ENCODE measurements around the gene BOD1L2. TPM values are rescaled to one million over a fixed set of nuclear protein-coding genes. Genes with fewer than 3 reads are reported as not detected.

The BOD1L2 gene
- total and polyA plus RNA-seq, 2 of the 13 experiments (the other 11 are each of a cell fraction or from before 2014, with no cell fraction given) = not detected

GRCh38 chr18:57116598-57117132 is 30.2 kb upstream of the BOD1L2 start (continued):
- TF ChIP-seq ZFP82 (CRISPR knock-in tag; IDR thresholded peaks at IDR 0.05; ENCODE audit: borderline replicate concordance) = no peak

DNA sequence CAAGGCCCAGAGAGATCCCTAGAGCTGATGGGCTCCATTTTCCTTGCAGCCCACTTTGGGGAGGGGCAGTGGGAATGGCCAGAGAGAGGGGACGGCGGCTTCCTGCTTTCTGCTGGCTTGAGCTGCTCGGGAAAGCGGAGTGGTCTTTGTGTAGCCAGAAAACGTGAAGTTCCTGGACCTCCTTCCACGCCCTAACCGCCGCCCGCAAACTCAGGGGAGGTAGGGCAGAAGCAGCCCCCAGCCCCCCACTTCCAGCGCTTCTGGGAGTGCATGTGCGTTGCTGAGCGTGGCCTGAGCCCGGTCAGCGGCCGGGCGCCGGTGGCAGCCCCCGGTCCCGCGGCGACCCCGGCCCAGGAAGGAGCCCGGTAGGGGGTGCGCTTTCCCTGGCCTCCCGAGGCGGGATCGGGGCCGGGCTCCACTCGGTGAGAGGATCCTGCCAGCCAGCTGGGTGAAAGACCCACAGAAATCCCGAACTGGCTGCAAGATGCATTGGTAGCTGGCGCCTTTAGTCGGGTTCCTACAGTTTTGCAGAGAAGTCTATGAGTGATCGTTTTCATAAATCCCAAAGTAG is 25.3 kb upstream of the BOD1L2 start:
- Histone ChIP-seq H3K79me2 (ENCODE audit: insufficient read depth, low read length) (no peaks in the 10 kb centered on the region), H3K36me3 (replicated peaks in 1 of 2; ENCODE audit: control insufficient read depth in 1 of 2, insufficient read depth in 2 of 2, low read length in 2 of 2) (no peaks in the 10 kb centered on the region), H3K27me3 (ENCODE audit: control insufficient read depth in 1 of 2, insufficient read depth in 2 of 2, low read length in 2 of 2) (peaks cover 0 to 7% of the 10 kb centered on the region in 2 experiments; a peak in 2 of 5 replicates), H3K9ac (ENCODE audit: insufficient read depth, low read depth, low read length) (no peak overlapping the region), H2AFZ (ENCODE audit: low read length) (no peak overlapping the region), H3K4me2 (ENCODE audit: low read depth, low read length) (no peak overlapping the region), H3K27ac (ENCODE audit: extremely low read length, insufficient read depth, low read length) (no peak overlapping the region), H4K20me1 (ENCODE audit: insufficient read depth, low read length) (no peaks in the 10 kb centered on the region), H3K4me3 (replicated peaks in 1 of 3; ENCODE audit: insufficient read depth in 1 of 3, low read depth in 2 of 3, low read length in 3 of 3) (no peak overlapping the region), H3K4me1 (ENCODE audit: insufficient read depth, low read length) (peaks cover 6% of the 10 kb centered on the region; the same call in 1 of the 2 replicates), H3K9me3 (ENCODE audit: low read length) (no peaks in the 10 kb centered on the region)
- CTCF ChIA-PET (ENCODE audit: low intra/inter-chr PET ratio, low total read pairs) = no interaction called here
- DNase-seq (ENCODE audit: low spot score) (no peak), ATAC-seq (no peak), FAIRE-seq (no peak)
- intact Hi-C loops (cut with micrococcal nuclease; ENCODE audit: unreplicated experiment) = loop anchor here (10.0 kb wide), 1 partner anchor 257 kb away; no protein-coding TSS in a partner anchor
- WGBS (ENCODE audit: low lambda C conversion rate) = 60% methylated on average over 3 of the region's 33 CpGs
- in situ Hi-C loops (cut with HindIII; ENCODE audit: extremely low pct_ligation_motif_present, low pct_unique_long_range_greater_than_20kb) = no loop called here
- TF ChIP-seq ZNF672 (CRISPR knock-in tag; IDR thresholded peaks at IDR 0.05) (no peak), ZNF34 (CRISPR knock-in tag; IDR thresholded peaks at IDR 0.05; ENCODE audit: borderline replicate concordance) (no peak), ZFP36L2 (CRISPR knock-in tag; IDR thresholded peaks at IDR 0.05) (no peak), HNF4A (CRISPR knock-in tag; IDR thresholded peaks at IDR 0.05) (no peak)
- TF ChIP-seq, protein P1, sequence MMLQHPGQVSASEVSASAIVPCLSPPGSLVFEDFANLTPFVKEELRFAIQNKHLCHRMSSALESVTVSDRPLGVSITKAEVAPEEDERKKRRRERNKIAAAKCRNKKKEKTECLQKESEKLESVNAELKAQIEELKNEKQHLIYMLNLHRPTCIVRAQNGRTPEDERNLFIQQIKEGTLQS (CRISPR knock-in tag; IDR thresholded peaks at IDR 0.05) = no peak
- no TSS peak for BruUV-seq (replicated peaks)
- POLR2A ChIA-PET = no interaction called here
